ENCODE measurements around the gene CDON.
A peak's percentile ranks its signal among the peaks of the same experiment; 100 is the strongest.

CDON gene

GRCh38 chr11:126088999-126089398 lies 26.3 kb upstream of the CDON start:
- H3K36me3 ChIP-seq = no peaks in the 10 kb centered on the region
- peaks cover 0 to 5% of the 10 kb centered on the region in 2 donors for H3K27me3 ChIP-seq
- H3K27ac ChIP-seq = no peak overlapping the region
- no peak for TF ChIP-seq CTCF (IDR thresholded peaks at IDR 0.05)
- H3K4me3 ChIP-seq = no peak overlapping the region
- DNase-seq = no peak
- H3K4me1 ChIP-seq = no peaks in the 10 kb centered on the region
- no peaks in the 10 kb centered on the region for H3K9me3 ChIP-seq
- intact Hi-C loops (cut with DNase I; ENCODE audit: low total_unique reads) = no loop called here

- no peak for TF ChIP-seq CTCF (IDR thresholded peaks at IDR 0.05)
Observed at GRCh38 chr11:126086248-126086647, 23.6 kb upstream of the CDON start.

GRCh38 chr11:126084608-126084912 lies 21.9 kb upstream of the CDON start:
- Histone ChIP-seq H3K27ac (no peak overlapping the region), H3K27me3 (peaks cover 0 to 17% of the 10 kb centered on the region in 2 donors), H3K4me1 (no peaks in the 10 kb centered on the region), H3K36me3 (no peaks in the 10 kb centered on the region), H3K4me3 (no peak overlapping the region), H3K9me3 (no peaks in the 10 kb centered on the region)
- TF ChIP-seq CTCF (IDR thresholded peaks at IDR 0.05) = no peak
- no peak for DNase-seq
- intact Hi-C loops (cut with DNase I; ENCODE audit: low total_unique reads) = no loop called here

More at GRCh38 chr11:126086248-126086647, 23.6 kb upstream of the CDON start:
- Histone ChIP-seq H3K36me3 (no peaks in the 10 kb centered on the region), H3K27me3 (peaks cover 0 to 17% of the 10 kb centered on the region in 2 donors), H3K4me3 (no peak overlapping the region), H3K9me3 (no peaks in the 10 kb centered on the region), H3K4me1 (no peaks in the 10 kb centered on the region), H3K27ac (no peak overlapping the region)
- intact Hi-C loops (cut with DNase I; ENCODE audit: low total_unique reads) = no loop called here
- DNase-seq = no peak

- peaks cover 0 to 17% of the 10 kb centered on the region in 2 donors for H3K27me3 ChIP-seq
- intact Hi-C loops (cut with DNase I; ENCODE audit: low total_unique reads) = no loop called here
- no peaks in the 10 kb centered on the region for H3K9me3 ChIP-seq
- TF ChIP-seq CTCF (IDR thresholded peaks at IDR 0.05) = no peak
- no peak overlapping the region for H3K4me3 ChIP-seq
- no peak for DNase-seq
- no peak overlapping the region for H3K27ac ChIP-seq
- H3K36me3 ChIP-seq = no peaks in the 10 kb centered on the region
- no peaks in the 10 kb centered on the region for H3K4me1 ChIP-seq
Observed at GRCh38 chr11:126083829-126084607, 21.4 kb upstream of the CDON start.

GRCh38 chr11:126082251-126083109 lies 19.8 kb upstream of the CDON start:
- no peak overlapping the region for H3K4me3 ChIP-seq
- no peaks in the 10 kb centered on the region for H3K36me3 ChIP-seq
- no peak overlapping the region for H3K27ac ChIP-seq
- no peak for TF ChIP-seq CTCF (IDR thresholded peaks at IDR 0.05)
- intact Hi-C loops (cut with DNase I; ENCODE audit: low total_unique reads) = no loop called here
- peak in 1 of 2 donors; percentile 70 for DNase-seq
- no peaks in the 10 kb centered on the region for H3K9me3 ChIP-seq
- H3K4me1 ChIP-seq = no peaks in the 10 kb centered on the region
- H3K27me3 ChIP-seq = peaks cover 0 to 17% of the 10 kb centered on the region in 2 donors
